MV-4-11 (cell line): ENCODE results near the gene SPDEF.

ENCODE experiments used
- DNase-seq: peaks from one replicate; lab custom pipeline; 2025; lab: John Stamatoyannopoulos, UW

Gene SPDEF

GRCh38 chr6:34583861-34584604 is 27.9 kb upstream of the SPDEF start:
- DNase-seq: no peak

- DNase-seq: no peak
Observed at GRCh38 chr6:34583461-34583860, 27.3 kb upstream of the SPDEF start.

- no peak for DNase-seq
Observed at GRCh38 chr6:34581561-34581920, 25.4 kb upstream of the SPDEF start.

GRCh38 chr6:34580707-34581560 is 24.8 kb upstream of the SPDEF start:
- DNase-seq: no peak

- no peak for DNase-seq
Observed at GRCh38 chr6:34578445-34579262, 22.5 kb upstream of the SPDEF start.

GRCh38 chr6:34576286-34576955 is 20.3 kb upstream of the SPDEF start:
- DNase-seq: peak; percentile 24

- DNase-seq: no peak
Observed at GRCh38 chr6:34575326-34575725, 19.2 kb upstream of the SPDEF start.

GRCh38 chr6:34574647-34575293 is 18.6 kb upstream of the SPDEF start:
- no peak for DNase-seq

GRCh38 chr6:34573567-34574183 is 17.5 kb upstream of the SPDEF start:
- no peak for DNase-seq

- no peak for DNase-seq
Observed at GRCh38 chr6:34572585-34572984, 16.5 kb upstream of the SPDEF start.

GRCh38 chr6:34572021-34572420 is 15.9 kb upstream of the SPDEF start:
- no peak for DNase-seq

- DNase-seq: no peak
Observed at GRCh38 chr6:34571388-34571787, 15.3 kb upstream of the SPDEF start.

- no peak for DNase-seq
Observed at GRCh38 chr6:34570066-34570833, 14.1 kb upstream of the SPDEF start.

- DNase-seq: no peak
Observed at GRCh38 chr6:34569361-34569973, 13.3 kb upstream of the SPDEF start.

GRCh38 chr6:34568341-34569201 is 12.4 kb upstream of the SPDEF start:
- DNase-seq: peak; percentile 60

GRCh38 chr6:34566830-34567546 is 10.9 kb upstream of the SPDEF start:
- no peak for DNase-seq

GRCh38 chr6:34565722-34566137 is 9.6 kb upstream of the SPDEF start:
- no peak for DNase-seq

- DNase-seq: no peak
Observed at GRCh38 chr6:34564181-34564580, 8.1 kb upstream of the SPDEF start.
